NCI-H2171 (cell line): ENCODE data around the gene PKD2L2.
"Not testable (repeated sequence)": the region's sequence is repeated elsewhere in the genome, so short reads cannot be mapped to it uniquely, and the experiment has no call there.

ENCODE experiments used
- DNase-seq: peaks from one replicate; lab custom pipeline; 2025; lab: John Stamatoyannopoulos, UW

Gene PKD2L2

GRCh38 chr5:137957948-137958347 lies 68.7 kb downstream of the PKD2L2 start:
- DNase-seq = no peak

DNA sequence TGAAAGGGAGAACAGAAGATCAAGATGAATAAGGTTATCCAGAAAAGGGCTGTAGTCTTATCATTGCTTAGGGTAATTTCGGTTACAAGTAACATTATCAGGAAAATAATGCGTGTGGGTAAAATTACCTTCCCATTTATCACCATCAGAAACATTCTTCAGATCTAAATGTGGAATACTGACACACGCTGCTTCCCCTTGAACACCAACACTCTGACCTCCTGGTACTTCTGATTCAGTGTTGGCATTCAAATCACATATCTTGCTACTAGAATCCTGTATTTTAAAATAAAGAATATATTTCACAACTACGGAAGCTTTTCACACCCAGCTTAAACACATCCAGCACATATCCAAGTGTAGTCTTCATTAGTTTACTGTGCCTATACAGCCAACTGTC lies 70.2 kb downstream of the PKD2L2 start:
- no peak for DNase-seq

GRCh38 chr5:137960141-137960540 lies 70.9 kb downstream of the PKD2L2 start:
- DNase-seq = no peak

- no peak for DNase-seq
Observed at GRCh38 chr5:137960819-137961218, 71.6 kb downstream of the PKD2L2 start.

GRCh38 chr5:137970384-137970783 lies 81.1 kb downstream of the PKD2L2 start:
- not testable (repeated sequence) for DNase-seq

- DNase-seq = no peak
Observed at GRCh38 chr5:137975208-137975607, 86.0 kb downstream of the PKD2L2 start.

DNA sequence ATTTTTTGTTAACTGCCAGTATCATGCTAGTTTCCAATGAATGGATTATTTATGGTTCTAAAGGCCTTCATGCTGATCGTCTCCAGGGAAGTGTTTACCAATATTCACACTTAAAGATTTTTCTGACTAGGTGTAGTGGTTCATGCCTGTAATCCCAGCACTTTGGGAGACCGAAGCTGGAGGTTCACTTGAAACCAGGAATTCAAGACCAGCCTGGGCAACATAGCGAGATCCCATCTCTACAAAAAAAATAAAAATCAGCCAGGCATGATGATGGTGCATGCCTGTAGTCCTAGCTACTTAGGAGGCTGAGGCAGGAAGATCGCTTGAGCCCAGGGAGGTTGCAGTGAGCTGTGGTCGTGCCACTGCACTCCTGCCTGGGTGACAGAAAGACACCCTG lies 100.2 kb downstream of the PKD2L2 start:
- no peak for DNase-seq
